Activated CD8-positive, alpha-beta T cell treated with anti-CD3 and anti-CD28 coated beads, Interleukin-2, amount 10 ng/mL, durations not matched to agents 7 days and 5 days (primary cell): ENCODE results near the gene FADS2. TPM values are rescaled to one million over a fixed set of nuclear protein-coding genes. Genes with fewer than 3 reads are reported as not detected.
A peak's percentile ranks its signal among the peaks of the same experiment; 100 is the strongest.

Experiments used
- ATAC-seq: fragments of 150-1000 bp; cut with Tn5 transposase; one replicate; pipeline ENCODE4 v1.10.0; 2021; ENCODE audit warnings: moderate library complexity
- CTCF ChIA-PET: fragments of 350-600 bp; sonication (Branson Sonifier 250); formaldehyde crosslinking; loops from one replicate; lab custom pipeline; 2021; ENCODE audit warnings: antibody characterized with exemption; lab: Charles Lee
- POLR2A ChIA-PET: fragments of 350-600 bp; sonication (Branson Sonifier 250); formaldehyde crosslinking; loops from one replicate; lab custom pipeline; 2021; ENCODE audit warnings: antibody characterized with exemption; lab: Charles Lee
- DNase-seq: peaks from one replicate; pipeline ENCODE4 v3.0.0-alpha.2; 2020
- H3K27ac Mint-ChIP-seq: one replicate; pipeline ENCODE4 v1.8.0; 2021; ENCODE audit warnings: mild to moderate bottlenecking, mixed read lengths
- H3K27me3 Mint-ChIP-seq: one replicate; pipeline ENCODE4 v1.8.0; 2021; ENCODE audit warnings: low read depth, mixed read lengths
- H3K36me3 Mint-ChIP-seq: one replicate; pipeline ENCODE4 v1.8.0; 2021; ENCODE audit warnings: low read depth, mixed read lengths
- H3K4me1 Mint-ChIP-seq: one replicate; pipeline ENCODE4 v1.8.0; 2021; ENCODE audit warnings: low read depth, mixed read lengths
- H3K4me3 Mint-ChIP-seq: one replicate; pipeline ENCODE4 v1.8.0; 2021; ENCODE audit warnings: mild to moderate bottlenecking, mixed read lengths
- H3K9me3 Mint-ChIP-seq: one replicate; pipeline ENCODE4 v1.8.0; 2022; ENCODE audit warnings: mixed read lengths; ENCODE audit not compliant: insufficient read depth
- total RNA-seq, 2 experiments: library from RNA; stranded (reverse); gene quantifications; one replicate each; pipeline ENCODE4 v1.2.3, GENCODE V29; 2021

Gene FADS2
- total RNA-seq, 2 experiments from 2014 or later: 395 to 416 TPM

GRCh38 chr11:61899146-61899841, 71.2 kb downstream of the FADS2 start:
- DNase-seq: peak; percentile 94
- no peaks in the 10 kb centered on the region for H3K9me3 Mint-ChIP-seq
- H3K27ac Mint-ChIP-seq: peak overlapping the region; percentile 45
- H3K4me1 Mint-ChIP-seq: peaks cover 7% of the 10 kb centered on the region
- H3K4me3 Mint-ChIP-seq: no peak overlapping the region
- ChIA-PET CTCF (interaction anchor here (0.5 to 11.5 kb wide), 42 partner anchors 9 to 227 kb away, joined by 3 to 337 read pairs (median 4); partner anchors contain the start of genes BEST1, FADS3, FTH1 and INCENP), POLR2A (interaction anchor here (0.9 kb wide), 1 partner anchor 68 kb away, joined by 3 read pairs; the partner anchor contains the start of gene FTH1)
- peak; percentile 92 for ATAC-seq
- H3K36me3 Mint-ChIP-seq: no peaks in the 10 kb centered on the region
- H3K27me3 Mint-ChIP-seq: peaks cover 4% of the 10 kb centered on the region

- H3K27me3 Mint-ChIP-seq: peaks cover 4% of the 10 kb centered on the region
- ChIA-PET CTCF (interaction anchor here (1.1 to 11.5 kb wide), 7 partner anchors 12 to 215 kb away, joined by 3 to 337 read pairs (median 50); partner anchors contain the start of gene BEST1), POLR2A (no interaction called here)
- DNase-seq (no peak), ATAC-seq (no peak)
- no peak overlapping the region for H3K27ac Mint-ChIP-seq
- H3K4me1 Mint-ChIP-seq: peaks cover 7% of the 10 kb centered on the region
- no peak overlapping the region for H3K4me3 Mint-ChIP-seq
- no peaks in the 10 kb centered on the region for H3K9me3 Mint-ChIP-seq
- no peaks in the 10 kb centered on the region for H3K36me3 Mint-ChIP-seq
Measured at GRCh38 chr11:61900251-61900650, 72.2 kb downstream of the FADS2 start.

- Mint-ChIP-seq H3K4me3 (no peak overlapping the region), H3K27me3 (peaks cover 4% of the 10 kb centered on the region), H3K4me1 (peaks cover 7% of the 10 kb centered on the region), H3K36me3 (no peaks in the 10 kb centered on the region), H3K27ac (no peak overlapping the region), H3K9me3 (no peaks in the 10 kb centered on the region)
- CTCF ChIA-PET: interaction anchor here (1.0 to 11.5 kb wide), 5 partner anchors 48 to 208 kb away, joined by 3 to 337 read pairs (median 139); partner anchors contain the start of gene BEST1
- DNase-seq: no peak
- POLR2A ChIA-PET: interaction anchor here (0.5 to 0.6 kb wide), 2 partner anchors 38 to 205 kb away, joined by 3 to 6 read pairs; no protein-coding TSS in a partner anchor
- no peak for ATAC-seq
Measured at GRCh38 chr11:61901397-61901796, 73.3 kb downstream of the FADS2 start.

DNA sequence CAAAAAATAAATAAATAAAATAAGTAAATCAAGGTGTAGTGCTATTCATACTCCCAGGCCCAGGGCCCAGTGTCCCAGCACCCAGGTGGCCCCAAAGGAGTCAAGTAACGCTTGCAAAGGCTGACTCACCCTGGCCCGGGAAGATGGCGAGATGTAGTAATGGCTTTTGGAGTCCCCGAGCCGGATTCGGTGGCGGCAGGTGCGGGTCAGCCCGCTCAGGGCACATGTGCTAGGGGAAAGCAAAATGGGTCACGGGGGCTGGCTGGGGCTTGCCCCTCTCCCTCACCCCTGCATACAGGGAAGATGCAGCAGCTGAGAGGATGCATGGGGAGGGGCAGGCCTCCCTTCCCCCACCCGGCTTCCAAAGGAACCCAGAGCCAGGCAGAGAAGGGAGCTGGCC, 74.2 kb downstream of the FADS2 start:
- Mint-ChIP-seq H3K27me3 (peaks cover 4% of the 10 kb centered on the region), H3K27ac (no peak overlapping the region), H3K9me3 (no peaks in the 10 kb centered on the region), H3K4me1 (peaks cover 7% of the 10 kb centered on the region), H3K4me3 (no peak overlapping the region), H3K36me3 (no peaks in the 10 kb centered on the region)
- CTCF ChIA-PET: interaction anchor here (1.2 to 11.5 kb wide), 4 partner anchors 47 to 207 kb away, joined by 4 to 337 read pairs (median 166); partner anchors contain the start of gene BEST1
- no peak for ATAC-seq
- POLR2A ChIA-PET: no interaction called here
- DNase-seq: no peak

GRCh38 chr11:61903845-61904244, 75.7 kb downstream of the FADS2 start:
- peaks cover 6% of the 10 kb centered on the region for H3K4me1 Mint-ChIP-seq
- ChIA-PET POLR2A (no interaction called here), CTCF (interaction anchor here (1.0 to 11.5 kb wide), 2 partner anchors 182 to 204 kb away, joined by 5 to 337 read pairs; no protein-coding TSS in a partner anchor)
- no peak overlapping the region for H3K27ac Mint-ChIP-seq
- no peak for DNase-seq
- no peaks in the 10 kb centered on the region for H3K9me3 Mint-ChIP-seq
- H3K27me3 Mint-ChIP-seq: peaks cover 4% of the 10 kb centered on the region
- no peak for ATAC-seq
- H3K36me3 Mint-ChIP-seq: no peaks in the 10 kb centered on the region
- H3K4me3 Mint-ChIP-seq: no peak overlapping the region

DNA sequence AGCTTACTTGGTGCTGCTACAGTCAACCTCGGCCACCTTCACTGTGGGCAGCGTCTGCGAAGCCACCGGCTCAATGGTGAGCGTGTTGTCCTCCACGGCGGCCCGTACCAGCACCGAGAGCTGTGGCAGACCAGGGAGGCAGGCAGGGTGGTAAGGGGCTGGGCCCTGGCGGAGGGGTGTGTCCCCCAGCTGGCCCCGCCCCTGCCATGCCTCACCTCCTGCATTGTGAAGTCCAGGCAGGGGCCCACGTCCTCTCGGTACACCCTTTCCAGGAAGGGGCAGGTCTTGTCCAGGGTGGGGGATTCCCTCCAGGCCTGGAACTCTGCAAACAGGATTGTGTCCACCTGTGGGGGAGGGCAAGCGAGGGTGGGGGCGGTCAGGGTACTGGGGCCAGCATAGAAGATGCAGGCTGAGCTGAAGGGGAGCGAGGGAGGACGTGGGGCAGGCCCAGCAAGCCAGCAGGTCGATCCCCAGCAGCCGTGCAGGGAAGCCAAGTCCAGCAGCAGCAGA, 76.5 kb downstream of the FADS2 start:
- H3K36me3 Mint-ChIP-seq: no peaks in the 10 kb centered on the region
- peaks cover 4% of the 10 kb centered on the region for H3K27me3 Mint-ChIP-seq
- ChIA-PET CTCF (interaction anchor here (0.7 to 11.5 kb wide), 3 partner anchors 22 to 204 kb away, joined by 3 to 337 read pairs (median 5); no protein-coding TSS in a partner anchor), POLR2A (interaction anchor here (0.8 kb wide), 1 partner anchor 220 kb away, joined by 3 read pairs; no protein-coding TSS in a partner anchor)
- no peak overlapping the region for H3K4me3 Mint-ChIP-seq
- H3K27ac Mint-ChIP-seq: no peak overlapping the region
- ATAC-seq: no peak
- DNase-seq: no peak
- no peaks in the 10 kb centered on the region for H3K9me3 Mint-ChIP-seq
- no peaks in the 10 kb centered on the region for H3K4me1 Mint-ChIP-seq

GRCh38 chr11:61905067-61905696, 77.1 kb downstream of the FADS2 start:
- H3K9me3 Mint-ChIP-seq: no peaks in the 10 kb centered on the region
- ChIA-PET CTCF (interaction anchor here (11.5 kb wide), 1 partner anchor 181 kb away, joined by 337 read pairs; no protein-coding TSS in a partner anchor), POLR2A (no interaction called here)
- H3K4me1 Mint-ChIP-seq: no peaks in the 10 kb centered on the region
- DNase-seq (no peak), ATAC-seq (no peak)
- no peak overlapping the region for H3K4me3 Mint-ChIP-seq
- H3K36me3 Mint-ChIP-seq: no peaks in the 10 kb centered on the region
- no peak overlapping the region for H3K27ac Mint-ChIP-seq
- peaks cover 4% of the 10 kb centered on the region for H3K27me3 Mint-ChIP-seq

DNA sequence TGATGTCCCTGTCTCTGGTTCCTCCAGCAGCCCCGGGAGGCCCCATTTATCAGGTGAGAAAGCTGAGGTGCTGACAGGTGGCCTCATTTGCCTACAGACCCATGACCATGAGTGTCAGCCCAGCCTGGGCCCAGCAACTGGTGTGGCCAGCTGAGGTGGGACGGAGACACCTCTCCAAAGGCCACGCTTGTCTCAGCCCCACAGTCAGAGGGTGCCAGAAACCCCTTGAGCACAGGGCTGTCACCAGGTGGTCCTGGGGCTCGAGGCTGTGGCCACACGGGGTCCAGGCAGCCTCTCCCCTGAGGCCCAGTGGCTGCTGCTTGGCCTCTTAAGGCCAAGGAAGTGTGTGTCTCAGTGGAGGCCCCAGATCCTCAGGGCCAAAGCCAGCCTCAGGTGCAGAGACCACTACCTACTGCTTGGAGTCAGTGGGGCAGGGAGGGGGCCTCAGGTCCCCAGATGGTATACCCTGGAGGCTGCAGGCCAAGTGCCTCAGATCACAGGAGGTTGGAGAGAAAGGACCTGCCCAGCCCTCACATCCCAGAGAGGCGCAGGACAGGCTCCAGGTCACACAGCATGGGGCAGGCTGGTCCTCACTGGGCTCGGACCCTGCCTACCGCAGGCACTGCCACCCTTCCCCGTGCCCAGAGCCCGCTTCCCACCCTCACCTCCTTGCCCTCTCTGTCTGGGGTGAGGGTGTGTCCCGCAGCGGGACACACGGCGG, 77.9 kb downstream of the FADS2 start:
- Mint-ChIP-seq H3K4me3 (no peak overlapping the region), H3K36me3 (no peaks in the 10 kb centered on the region), H3K27me3 (peaks cover 4% of the 10 kb centered on the region), H3K9me3 (no peaks in the 10 kb centered on the region), H3K4me1 (no peaks in the 10 kb centered on the region), H3K27ac (no peak overlapping the region)
- ChIA-PET POLR2A (no interaction called here), CTCF (interaction anchor here (11.5 kb wide), 1 partner anchor 180 kb away, joined by 337 read pairs; no protein-coding TSS in a partner anchor)
- DNase-seq: no peak
- no peak for ATAC-seq

GRCh38 chr11:61906522-61906909, 78.4 kb downstream of the FADS2 start:
- CTCF ChIA-PET: interaction anchor here (1.2 to 2.5 kb wide), 2 partner anchors 9 to 202 kb away, joined by 3 to 23 read pairs; no protein-coding TSS in a partner anchor
- POLR2A ChIA-PET: no interaction called here
- Mint-ChIP-seq H3K27ac (no peak overlapping the region), H3K27me3 (peaks cover 4% of the 10 kb centered on the region), H3K4me3 (no peak overlapping the region), H3K36me3 (no peaks in the 10 kb centered on the region), H3K4me1 (no peaks in the 10 kb centered on the region), H3K9me3 (no peaks in the 10 kb centered on the region)
- no peak for DNase-seq
- no peak for ATAC-seq

DNA sequence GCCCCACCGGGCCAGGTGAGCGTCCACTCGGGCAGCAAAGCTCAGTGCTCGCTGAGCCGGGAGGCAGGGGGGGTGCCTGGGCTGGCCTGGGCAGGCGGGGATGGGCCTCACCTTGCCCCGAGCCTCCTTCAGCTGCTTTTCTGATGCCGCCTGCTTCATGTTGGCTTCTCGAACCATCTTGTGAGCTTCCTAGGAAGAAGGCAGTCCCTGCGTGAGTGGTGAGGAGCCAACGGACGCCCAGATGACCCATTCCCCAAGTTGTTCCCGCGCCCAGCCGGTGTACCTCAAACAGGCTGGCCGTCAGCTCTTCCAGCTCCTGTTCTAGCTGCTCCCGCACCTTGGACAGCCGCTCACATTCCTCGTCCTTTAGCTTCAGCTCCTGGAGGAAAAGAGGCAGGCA, 79.2 kb downstream of the FADS2 start:
- ChIA-PET POLR2A (no interaction called here), CTCF (interaction anchor here (1.0 to 2.5 kb wide), 4 partner anchors 9 to 201 kb away, joined by 3 to 23 read pairs (median 8); no protein-coding TSS in a partner anchor)
- no peaks in the 10 kb centered on the region for H3K9me3 Mint-ChIP-seq
- H3K4me3 Mint-ChIP-seq: no peak overlapping the region
- H3K36me3 Mint-ChIP-seq: no peaks in the 10 kb centered on the region
- H3K27me3 Mint-ChIP-seq: peaks cover 4% of the 10 kb centered on the region
- DNase-seq: no peak
- H3K27ac Mint-ChIP-seq: no peak overlapping the region
- no peak for ATAC-seq
- no peaks in the 10 kb centered on the region for H3K4me1 Mint-ChIP-seq
